HG03354 (cell line): ENCODE data around the gene RASSF5.

Experiments
- ATAC-seq: cut with Tn5 transposase; IDR thresholded peaks from one replicate; pipeline ENCODE4 v1.9.1; 2021; ENCODE audit warnings: mild to moderate bottlenecking; ENCODE audit not compliant: unreplicated experiment, poor library complexity, severe bottlenecking

Gene RASSF5

GRCh38 chr1:206538086-206538770 is 30.9 kb downstream of the RASSF5 start:
- ATAC-seq, result no peak

GRCh38 chr1:206538901-206539640 is 31.7 kb downstream of the RASSF5 start:
- no peak for ATAC-seq

- no peak for ATAC-seq
Measured at GRCh38 chr1:206540044-206540780, 32.9 kb downstream of the RASSF5 start.

- no peak for ATAC-seq
Measured at GRCh38 chr1:206541236-206541833, 34.0 kb downstream of the RASSF5 start.

GRCh38 chr1:206544562-206545257 is 37.4 kb downstream of the RASSF5 start:
- ATAC-seq, result no peak

- no peak for ATAC-seq
Measured at GRCh38 chr1:206545351-206545750, 38.0 kb downstream of the RASSF5 start.

- ATAC-seq, result no peak
Measured at GRCh38 chr1:206547104-206547503, 39.8 kb downstream of the RASSF5 start.

- ATAC-seq, result no peak
Measured at GRCh38 chr1:206550446-206550845, 43.1 kb downstream of the RASSF5 start.

GRCh38 chr1:206551296-206551985 is 44.1 kb downstream of the RASSF5 start:
- no peak for ATAC-seq

- ATAC-seq, result no peak
Measured at GRCh38 chr1:206551986-206552326, 44.6 kb downstream of the RASSF5 start.

GRCh38 chr1:206554211-206554610 is 46.9 kb downstream of the RASSF5 start:
- no peak for ATAC-seq

- ATAC-seq, result no peak
Measured at GRCh38 chr1:206554701-206555472, 47.6 kb downstream of the RASSF5 start.

- no peak for ATAC-seq
Measured at GRCh38 chr1:206555473-206555935, 48.2 kb downstream of the RASSF5 start.

- peak; percentile 2 for ATAC-seq
Measured at GRCh38 chr1:206556047-206556749, 48.9 kb downstream of the RASSF5 start.

- peak; percentile 59 for ATAC-seq
Measured at GRCh38 chr1:206556750-206557635, 49.7 kb downstream of the RASSF5 start.

GRCh38 chr1:206557636-206558473 is 50.5 kb downstream of the RASSF5 start:
- no peak for ATAC-seq
